ENCODE measurements around the gene TSPOAP1. TPM values are rescaled to one million over a fixed set of nuclear protein-coding genes. Genes with fewer than 3 reads are reported as not detected.

Gene TSPOAP1
- total and polyA plus RNA-seq, 10 of the 15 experiments (the other 5 are each of a cell fraction or from before 2014, with no cell fraction given) = 0.58 to 16.4 (median 4.2) TPM; not detected in 1

- Histone ChIP-seq H3K4me2 (ENCODE audit: control insufficient read depth, insufficient read depth) (no peak overlapping the region), H4K20me1 (ENCODE audit: control insufficient read depth, insufficient read depth) (no peaks in the 10 kb centered on the region), H3K27me3 (replicated peaks in 1 of 2; ENCODE audit: control insufficient read depth in 2 of 2, insufficient read depth in 2 of 2, low read length in 1 of 2) (no peaks in the 10 kb centered on the region), H3K4me3 (no peak overlapping the region), H3K4me1 (ENCODE audit: control insufficient read depth, insufficient read depth, low read length) (peaks cover 7% of the 10 kb centered on the region), H2AFZ (ENCODE audit: control insufficient read depth, low read depth, low read length) (no peak overlapping the region), H3K79me2 (ENCODE audit: control insufficient read depth, insufficient read depth, low read length) (no peaks in the 10 kb centered on the region), H3K9ac (ENCODE audit: control insufficient read depth, insufficient read depth, low read length) (no peak overlapping the region), H3K36me3 (ENCODE audit: control insufficient read depth in 2 of 2, insufficient read depth in 2 of 2, low read length in 1 of 2) (peaks cover 0 to 2% of the 10 kb centered on the region in 2 experiments; a peak in 1 of 4 replicates), H3K9me3 (replicated peaks; ENCODE audit: control insufficient read depth, insufficient read depth, low read length) (no peaks in the 10 kb centered on the region), H3K27ac (ENCODE audit: control insufficient read depth, insufficient read depth) (no peak overlapping the region)
- intact Hi-C loops (cut with micrococcal nuclease; ENCODE audit: unreplicated experiment) = no loop called here
- TF ChIP-seq ZSCAN29 (IDR thresholded peaks at IDR 0.05) (no peak), MXI1 (IDR thresholded peaks at IDR 0.05; ENCODE audit: low read depth, low read length) (no peak), YBX1 (IDR thresholded peaks at IDR 0.05) (no peak), MAX (IDR thresholded peaks at IDR 0.05; ENCODE audit: low read depth, low read length) (no peak), RELB (IDR thresholded peaks at IDR 0.05; ENCODE audit: low read depth) (no peak), TCF3 (IDR thresholded peaks at IDR 0.05; ENCODE audit: borderline replicate concordance, insufficient read depth, low read depth, low read length) (no peak), EP300 (IDR thresholded peaks at IDR 0.05; ENCODE audit: borderline replicate concordance in 1 of 2, control insufficient read depth in 1 of 2, low read depth in 2 of 2, low read length in 2 of 2) (no peak), IRF3 (IDR thresholded peaks at IDR 0.05) (no peak), FOXK2 (IDR thresholded peaks at IDR 0.05) (no peak), MEF2A (IDR thresholded peaks at IDR 0.05; ENCODE audit: insufficient read depth, low read depth, low read length) (no peak), SIX5 (IDR thresholded peaks at IDR 0.05; ENCODE audit: low read depth, low read length, severe bottlenecking) (no peak), PML (IDR thresholded peaks at IDR 0.05; ENCODE audit: low read length) (no peak), TBL1XR1 (IDR thresholded peaks at IDR 0.05; ENCODE audit: low read depth, low read length) (no peak)
- TF ChIP-seq, protein P1, sequence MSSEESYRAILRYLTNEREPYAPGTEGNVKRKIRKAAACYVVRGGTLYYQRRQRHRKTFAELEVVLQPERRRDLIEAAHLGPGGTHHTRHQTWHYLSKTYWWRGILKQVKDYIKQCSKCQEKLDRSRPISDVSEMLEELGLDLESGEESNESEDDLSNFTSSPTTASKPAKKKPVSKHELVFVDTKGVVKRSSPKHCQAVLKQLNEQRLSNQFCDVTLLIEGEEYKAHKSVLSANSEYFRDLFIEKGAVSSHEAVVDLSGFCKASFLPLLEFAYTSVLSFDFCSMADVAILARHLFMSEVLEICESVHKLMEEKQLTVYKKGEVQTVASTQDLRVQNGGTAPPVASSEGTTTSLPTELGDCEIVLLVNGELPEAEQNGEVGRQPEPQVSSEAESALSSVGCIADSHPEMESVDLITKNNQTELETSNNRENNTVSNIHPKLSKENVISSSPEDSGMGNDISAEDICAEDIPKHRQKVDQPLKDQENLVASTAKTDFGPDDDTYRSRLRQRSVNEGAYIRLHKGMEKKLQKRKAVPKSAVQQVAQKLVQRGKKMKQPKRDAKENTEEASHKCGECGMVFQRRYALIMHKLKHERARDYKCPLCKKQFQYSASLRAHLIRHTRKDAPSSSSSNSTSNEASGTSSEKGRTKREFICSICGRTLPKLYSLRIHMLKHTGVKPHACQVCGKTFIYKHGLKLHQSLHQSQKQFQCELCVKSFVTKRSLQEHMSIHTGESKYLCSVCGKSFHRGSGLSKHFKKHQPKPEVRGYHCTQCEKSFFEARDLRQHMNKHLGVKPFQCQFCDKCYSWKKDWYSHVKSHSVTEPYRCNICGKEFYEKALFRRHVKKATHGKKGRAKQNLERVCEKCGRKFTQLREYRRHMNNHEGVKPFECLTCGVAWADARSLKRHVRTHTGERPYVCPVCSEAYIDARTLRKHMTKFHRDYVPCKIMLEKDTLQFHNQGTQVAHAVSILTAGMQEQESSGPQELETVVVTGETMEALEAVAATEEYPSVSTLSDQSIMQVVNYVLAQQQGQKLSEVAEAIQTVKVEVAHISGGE (CRISPR knock-in tag; IDR thresholded peaks at IDR 0.05) = no peak
- WGBS (ENCODE audit: insufficient coverage, insufficient replicate concordance, low lambda C conversion rate, missing lambda C conversion rate) = 64% methylated on average over 7 of the region's 7 CpGs
- in situ Hi-C loops (cut with MboI) = loop anchor here (5.0 kb wide), 1 partner anchor 129 kb away; no protein-coding TSS in a partner anchor
- no TSS peak for BruUV-seq (replicated peaks)
- ChIA-PET POLR2A (interaction anchor here (0.5 to 1.6 kb wide), 3 partner anchors 9 to 26 kb away, joined by 4 to 17 read pairs (median 5); partner anchors contain the start of gene TSPOAP1), RAD21 (ENCODE audit: unreplicated experiment) (interaction anchor here (1.1 to 10.9 kb wide), 8 partner anchors 17 to 127 kb away, joined by 5 to 227 read pairs (median 31); partner anchors contain the start of genes RNF43 and SUPT4H1), SMC1A (ENCODE audit: uncharacterized antibody, unreplicated experiment) (interaction anchor here (0.7 to 12.9 kb wide), 10 partner anchors 9 to 128 kb away, joined by 3 to 249 read pairs (median 23); partner anchors contain the start of genes RNF43 and SUPT4H1), CTCF (interaction anchor here (0.5 to 3.3 kb wide), 17 partner anchors 8 to 263 kb away, joined by 3 to 66 read pairs (median 10); partner anchors contain the start of genes RNF43, SUPT4H1 and TSPOAP1)
- DNase-seq (ENCODE audit: low read depth, low spot score) (no peak), ATAC-seq (no peak), FAIRE-seq (no peak)
These were observed 9.9 kb downstream of the TSPOAP1 start for GRCh38 chr17:58318627-58319172.

All from GM12878 (cell line).